ENCODE data around the gene NT5E.
A peak's percentile ranks its signal among the peaks of the same experiment; 100 is the strongest.

Gene NT5E

GRCh38 chr6:85493389-85493788, 43.5 kb downstream of the NT5E start:
- no peak overlapping the region for H3K4me3 ChIP-seq (ENCODE audit: low read depth, low read length)
- in situ Hi-C loops (cut with HindIII; ENCODE audit: low sequenced_read_pairs) = no loop called here
- no peak for DNase-seq (ENCODE audit: low read depth, low spot score)
- TF ChIP-seq CTCF (IDR thresholded peaks at IDR 0.05; ENCODE audit: low read depth, low read length) = no peak

GRCh38 chr6:85494547-85495536, 45.0 kb downstream of the NT5E start:
- no peak for TF ChIP-seq CTCF (IDR thresholded peaks at IDR 0.05; ENCODE audit: low read depth, low read length)
- peak; percentile 22 for DNase-seq (ENCODE audit: low read depth, low spot score)
- in situ Hi-C loops (cut with HindIII; ENCODE audit: low sequenced_read_pairs) = no loop called here
- H3K4me3 ChIP-seq (ENCODE audit: low read depth, low read length) = no peak overlapping the region

- TF ChIP-seq CTCF (IDR thresholded peaks at IDR 0.05; ENCODE audit: low read depth, low read length) = no peak
- H3K4me3 ChIP-seq (ENCODE audit: low read depth, low read length) = no peak overlapping the region
- DNase-seq (ENCODE audit: low read depth, low spot score) = no peak
- in situ Hi-C loops (cut with HindIII; ENCODE audit: low sequenced_read_pairs) = no loop called here
Measured at GRCh38 chr6:85496009-85496579, 46.2 kb downstream of the NT5E start.

GRCh38 chr6:85496856-85497255, 47.0 kb downstream of the NT5E start:
- in situ Hi-C loops (cut with HindIII; ENCODE audit: low sequenced_read_pairs) = no loop called here
- DNase-seq (ENCODE audit: low read depth, low spot score) = no peak
- no peak overlapping the region for H3K4me3 ChIP-seq (ENCODE audit: low read depth, low read length)
- no peak for TF ChIP-seq CTCF (IDR thresholded peaks at IDR 0.05; ENCODE audit: low read depth, low read length)

GRCh38 chr6:85498596-85499258, 48.8 kb downstream of the NT5E start:
- TF ChIP-seq CTCF (IDR thresholded peaks at IDR 0.05; ENCODE audit: low read depth, low read length) = no peak
- in situ Hi-C loops (cut with HindIII; ENCODE audit: low sequenced_read_pairs) = no loop called here
- H3K4me3 ChIP-seq (ENCODE audit: low read depth, low read length) = no peak overlapping the region
- DNase-seq (ENCODE audit: low read depth, low spot score) = peak; percentile 70

GRCh38 chr6:85506441-85507093, 56.7 kb downstream of the NT5E start:
- DNase-seq (ENCODE audit: low read depth, low spot score) = no peak
- no peak for TF ChIP-seq CTCF (IDR thresholded peaks at IDR 0.05; ENCODE audit: low read depth, low read length)
- no peak overlapping the region for H3K4me3 ChIP-seq (ENCODE audit: low read depth, low read length)
- in situ Hi-C loops (cut with HindIII; ENCODE audit: low sequenced_read_pairs) = no loop called here
